HG02798 (cell line): ENCODE data around the gene SLC25A20.
"Not testable (repeated sequence)": the region's sequence is repeated elsewhere in the genome, so short reads cannot be mapped to it uniquely, and the experiment has no call there.

Experiments used
- ATAC-seq: cut with Tn5 transposase; IDR thresholded peaks from one replicate; pipeline ENCODE4 v1.9.1; 2021; ENCODE audit warnings: mild to moderate bottlenecking; ENCODE audit not compliant: unreplicated experiment, poor library complexity

Gene SLC25A20

GRCh38 chr3:48848816-48849515, 49.7 kb downstream of the SLC25A20 start:
- ATAC-seq = no peak

DNA sequence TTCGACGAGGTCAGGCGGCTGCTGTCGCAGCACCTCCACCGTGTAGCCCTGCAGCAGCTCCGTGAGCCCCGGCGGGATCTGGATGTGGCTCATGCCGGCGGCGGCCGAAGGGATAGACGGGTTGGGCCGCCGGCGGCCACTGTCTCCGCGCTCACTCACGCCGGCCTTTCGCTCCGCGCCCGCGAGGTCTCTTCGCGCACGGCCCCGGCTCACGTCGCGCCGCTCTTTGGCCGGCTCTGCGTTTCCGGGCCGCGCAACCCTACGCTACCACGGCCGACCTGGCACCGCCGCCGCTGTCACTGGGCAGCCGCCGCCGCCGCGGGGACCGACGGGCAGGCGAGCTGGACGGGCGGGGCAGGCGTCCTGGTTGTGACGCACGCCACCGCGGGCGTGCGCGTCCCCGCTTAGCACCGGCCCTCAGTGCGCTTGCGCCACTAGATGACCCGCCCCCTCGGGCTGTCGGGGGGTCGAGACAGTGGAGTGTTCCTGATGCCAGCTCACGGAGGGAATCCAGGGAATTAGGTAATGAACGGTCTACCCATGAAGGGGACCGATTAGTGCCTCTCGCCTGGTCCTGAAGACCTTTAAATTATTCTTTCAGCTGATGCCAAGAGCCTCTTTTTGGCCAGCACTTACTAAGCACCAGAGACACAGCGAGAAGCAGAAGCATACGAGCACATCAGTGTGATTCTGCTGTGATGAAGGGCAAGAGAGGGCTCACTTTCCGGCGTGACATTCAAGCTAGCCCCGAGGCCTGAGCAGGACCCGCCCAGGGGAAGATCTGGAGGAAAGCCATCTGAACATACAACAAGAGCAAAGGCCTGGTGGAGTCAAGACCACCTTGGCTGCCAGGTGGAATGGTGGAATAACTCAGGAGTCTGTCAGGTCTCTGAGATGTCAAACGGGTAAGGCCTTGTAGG, 50.9 kb downstream of the SLC25A20 start, which contains the start of gene PRKAR2A:
Gene PRKAR2A, minus strand, starts transcription at position 371 of the 920 bp plus-strand sequence. Its CDS starts 278 bp downstream, at position 93.
- ATAC-seq = peak; percentile 95

DNA sequence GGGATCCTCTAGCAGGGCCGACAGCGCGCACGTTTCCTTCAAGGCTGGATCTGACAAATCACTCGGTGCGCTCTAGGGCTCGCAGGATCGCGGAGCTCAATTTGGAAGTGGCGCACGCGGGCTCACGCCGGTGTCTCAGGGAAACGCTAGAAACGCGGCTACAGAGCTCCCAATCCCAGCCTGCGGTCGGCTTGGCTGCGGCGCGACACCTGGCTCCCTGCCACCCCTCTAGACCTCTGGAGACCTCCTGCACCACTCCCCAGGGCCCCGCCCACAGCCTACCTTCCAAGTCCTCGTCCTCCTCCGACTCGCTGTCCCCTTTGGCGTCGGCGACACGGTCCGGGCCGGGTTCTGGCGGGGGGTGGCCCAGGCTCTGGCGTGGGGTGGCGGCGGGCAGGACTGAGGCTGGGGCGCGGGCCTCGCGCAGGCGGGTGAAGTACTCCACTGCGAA, 51.6 kb downstream of the SLC25A20 start:
- peak; percentile 29 for ATAC-seq

GRCh38 chr3:48845170-48845569, 53.5 kb downstream of the SLC25A20 start:
- no peak for ATAC-seq

DNA sequence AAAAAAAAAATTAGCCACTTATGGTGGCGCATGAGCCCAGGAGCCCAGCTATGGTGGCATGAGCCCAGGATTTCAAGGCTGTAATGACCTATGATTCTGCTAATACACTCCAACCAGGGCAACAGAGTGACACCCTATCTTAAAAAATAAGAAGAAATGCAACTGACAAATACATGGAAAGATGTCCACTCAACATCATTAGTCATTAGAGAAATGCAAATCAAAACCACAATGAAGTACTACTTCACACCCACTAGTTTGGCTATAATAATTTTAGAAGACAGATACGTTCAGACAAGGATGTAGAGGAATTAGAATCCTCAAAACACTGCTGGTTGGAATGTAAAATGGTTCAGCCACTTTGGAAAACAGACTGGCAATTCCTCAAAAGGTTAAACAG, 61.5 kb downstream of the SLC25A20 start:
- ATAC-seq = no peak

DNA sequence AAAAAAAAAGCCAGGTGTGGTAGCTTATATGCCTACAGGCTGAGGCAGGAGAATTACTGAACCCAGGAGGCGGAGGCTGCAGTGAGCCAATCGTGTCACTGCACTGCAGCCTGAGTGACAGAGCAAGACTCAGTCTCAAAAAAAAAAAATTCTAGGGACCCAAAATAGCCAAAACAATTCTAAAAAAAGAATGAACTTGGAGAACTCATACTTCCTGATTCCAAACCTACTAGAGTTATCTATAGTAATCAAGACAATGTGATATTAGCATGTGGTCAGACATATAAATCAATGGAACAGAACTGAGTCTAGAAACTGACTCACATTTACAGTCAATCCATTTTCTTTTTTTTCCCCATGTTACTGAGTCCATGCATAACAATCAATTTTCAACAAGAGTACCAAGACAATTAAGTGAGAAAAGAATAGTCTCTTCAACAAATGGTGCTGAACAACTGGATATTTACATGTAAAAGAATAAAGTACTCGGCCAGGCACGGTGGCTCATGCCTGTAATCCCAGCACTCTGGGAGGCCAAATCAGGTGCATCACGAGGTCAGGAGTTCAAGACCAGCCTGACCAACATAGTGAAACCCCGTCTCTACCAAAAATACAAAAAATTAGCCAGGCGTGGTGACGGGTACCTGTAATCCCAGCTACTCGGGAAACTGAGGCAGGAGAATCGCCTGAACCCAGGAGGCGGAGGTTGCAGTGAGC, 62.9 kb downstream of the SLC25A20 start:
- ATAC-seq = no peak

DNA sequence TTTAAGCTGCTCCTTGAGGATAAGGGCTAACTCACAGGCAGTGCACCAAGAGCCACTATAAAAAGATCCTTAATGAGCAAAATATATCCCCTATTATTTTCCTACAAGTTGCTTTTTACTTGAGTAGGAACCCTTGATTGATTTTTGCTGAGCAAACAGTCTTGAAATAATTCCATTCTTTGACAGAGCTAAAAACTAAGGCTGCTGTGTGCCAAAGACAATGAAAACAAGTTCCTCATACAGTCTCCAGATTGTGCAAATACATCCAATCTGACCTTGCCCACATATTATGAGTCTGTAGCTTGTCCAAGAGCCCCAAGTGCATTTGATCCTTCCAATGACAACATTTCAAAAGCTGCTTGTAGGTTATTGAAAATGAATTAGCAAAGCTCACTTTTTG, 66.0 kb downstream of the SLC25A20 start:
- ATAC-seq = no peak

DNA sequence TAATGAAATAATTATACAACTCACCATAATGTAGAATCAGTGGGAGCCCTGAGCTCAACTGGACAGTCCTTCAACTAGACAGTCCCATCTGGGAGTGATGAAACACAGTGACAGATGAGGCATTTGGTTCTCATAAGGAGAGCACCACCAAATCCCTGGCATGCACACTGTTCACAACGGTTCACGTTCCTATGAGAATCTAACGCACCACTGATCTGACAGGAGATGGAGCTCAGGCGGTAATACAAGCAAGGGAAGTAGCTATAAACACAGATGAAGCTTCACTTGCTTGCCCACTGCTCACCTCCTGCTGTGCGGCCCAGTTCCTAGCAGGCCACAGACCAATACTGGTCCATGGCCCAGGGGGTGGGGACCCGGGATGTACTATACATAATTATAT, 68.0 kb downstream of the SLC25A20 start:
- ATAC-seq = no peak

DNA sequence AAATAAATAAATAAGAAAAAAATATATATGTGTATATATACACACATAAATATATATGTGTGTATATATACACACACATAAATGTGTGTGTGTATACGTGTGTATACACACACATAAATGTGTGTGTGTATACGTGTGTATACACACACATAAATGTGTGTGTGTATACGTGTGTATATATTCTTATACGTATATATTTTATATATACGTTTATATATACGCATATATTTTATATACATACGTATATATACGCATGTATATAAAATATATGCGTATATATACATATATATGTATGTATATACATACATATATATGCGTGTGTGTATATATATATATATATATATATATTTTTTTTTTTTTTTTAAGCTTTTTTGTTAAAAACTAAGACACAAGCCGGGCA, 69.2 kb downstream of the SLC25A20 start:
- not testable (repeated sequence) for ATAC-seq

GRCh38 chr3:48827874-48828273, 70.8 kb downstream of the SLC25A20 start:
- ATAC-seq = not testable (repeated sequence)

DNA sequence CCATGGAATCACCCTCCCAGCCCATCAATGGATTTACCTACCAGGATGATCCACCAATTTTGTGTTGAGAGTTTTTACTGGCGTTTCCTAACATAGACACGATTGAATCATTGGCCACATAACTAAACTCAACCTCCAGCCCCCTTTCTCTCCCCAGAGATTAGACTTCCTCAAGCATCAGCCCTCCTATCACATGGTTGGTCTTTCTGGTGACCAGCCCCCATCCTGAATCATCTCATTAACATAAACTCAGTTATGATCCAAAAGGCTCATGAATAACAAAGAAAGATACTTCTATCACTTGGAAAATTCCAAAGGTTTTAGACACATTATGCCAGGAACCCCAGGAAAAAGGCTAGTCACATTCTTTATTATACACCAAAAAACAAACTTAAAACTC, 72.2 kb downstream of the SLC25A20 start:
- ATAC-seq = no peak

- no peak for ATAC-seq
Measured at GRCh38 chr3:48820612-48821324, 77.9 kb downstream of the SLC25A20 start.

DNA sequence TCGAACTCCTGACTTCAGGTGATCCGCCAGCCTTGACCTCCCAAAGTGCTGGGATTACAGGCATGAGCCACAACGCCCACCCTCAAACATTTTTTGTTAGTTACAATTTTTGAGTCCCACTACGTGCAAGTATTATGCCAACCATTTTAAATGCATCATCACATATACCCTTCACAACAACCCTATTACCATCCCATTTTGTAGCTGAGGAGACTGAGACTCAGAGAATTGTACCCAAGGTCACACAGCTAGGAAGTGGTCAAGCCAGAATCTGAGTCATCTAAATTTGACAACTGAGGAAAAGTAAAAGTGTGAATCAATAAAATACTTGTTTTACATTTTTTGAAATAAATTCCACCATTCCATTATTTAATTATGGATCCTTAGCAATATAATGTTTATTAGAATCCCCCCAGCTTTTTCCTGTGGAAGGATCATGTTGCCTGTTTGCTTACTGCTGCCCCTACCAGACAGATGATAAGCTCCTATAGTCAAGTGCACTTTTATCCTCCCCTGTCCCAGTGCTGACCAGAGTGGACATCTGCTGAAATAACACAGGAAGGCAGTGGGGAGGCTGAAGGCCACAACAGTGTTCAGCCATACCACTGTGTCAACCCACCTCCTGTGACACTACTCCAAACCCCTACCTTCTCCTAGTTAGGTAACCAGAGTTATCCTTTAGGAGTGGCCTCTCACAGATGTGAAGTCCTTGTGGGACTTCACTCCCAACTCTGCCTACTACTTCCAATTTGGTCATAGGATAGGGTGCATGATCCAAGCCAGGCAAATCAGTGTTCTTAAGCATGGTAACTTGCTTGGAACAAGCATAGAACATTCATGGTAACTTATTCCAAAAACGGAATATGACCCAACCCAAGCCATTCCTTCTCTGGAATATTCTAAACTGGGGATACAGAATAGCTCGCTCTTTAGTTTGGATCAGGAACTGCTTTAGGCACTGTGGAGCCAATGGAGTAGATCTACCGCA, 79.2 kb downstream of the SLC25A20 start:
- ATAC-seq = no peak

- ATAC-seq = no peak
Measured at GRCh38 chr3:48811524-48811923, 87.2 kb downstream of the SLC25A20 start.
